Measurements from ENCODE around the gene SKOR2. TPM values are rescaled to one million over a fixed set of nuclear protein-coding genes. Genes with fewer than 3 reads are reported as not detected.

Gene SKOR2
- total RNA-seq, 1 experiment from 2014 or later, result not detected

GRCh38 chr18:47209171-47209570 lies 42.3 kb downstream of the SKOR2 start:
- ATAC-seq, result no peak

GRCh38 chr18:47206945-47207637 lies 44.4 kb downstream of the SKOR2 start:
- H3K4me3 ChIP-seq (ENCODE audit: low read depth in 2 of 2, low read length in 2 of 2), result no peak overlapping the region
- no peaks in the 10 kb centered on the region for H3K36me3 ChIP-seq (ENCODE audit: control insufficient read depth, insufficient read depth, low read length)
- in situ Hi-C loops (cut with HindIII; ENCODE audit: low pct_unique_long_range_greater_than_20kb, low sequenced_read_pairs), result no loop called here
- no peak overlapping the region for H3K27ac ChIP-seq (ENCODE audit: low read length)
- DNase-seq (ENCODE audit: low read depth, low spot score) (no peak), ATAC-seq (no peak)
- H3K4me1 ChIP-seq (ENCODE audit: control insufficient read depth, insufficient read depth, low read length), result no peaks in the 10 kb centered on the region
- TF ChIP-seq REST (IDR thresholded peaks at IDR 0.05; ENCODE audit: insufficient read depth in 1 of 2, low read depth in 2 of 2, low read length in 1 of 2) (no peak), POLR2AphosphoS5 (IDR thresholded peaks at IDR 0.05; ENCODE audit: low read depth, low read length) (no peak), SIN3A (IDR thresholded peaks at IDR 0.05; ENCODE audit: borderline replicate concordance, insufficient read depth, low read depth, low read length) (no peak)
- H3K9me3 ChIP-seq (ENCODE audit: control insufficient read depth, insufficient read depth, low read depth, low read length), result no peaks in the 10 kb centered on the region
- intact Hi-C loops (cut with micrococcal nuclease; ENCODE audit: unreplicated experiment), result no loop called here
- ChIA-PET CTCF (no interaction called here), POLR2A (no interaction called here)
- H3K27me3 ChIP-seq (ENCODE audit: control insufficient read depth, insufficient read depth, low read length), result peaks cover 7% of the 10 kb centered on the region
- no TSS peak for BruUV-seq (replicated peaks)

More at GRCh38 chr18:47209171-47209570, 42.3 kb downstream of the SKOR2 start:
- no peaks in the 10 kb centered on the region for H3K9me3 ChIP-seq (ENCODE audit: control insufficient read depth, insufficient read depth, low read depth, low read length)
- in situ Hi-C loops (cut with HindIII; ENCODE audit: low pct_unique_long_range_greater_than_20kb, low sequenced_read_pairs) (no loop called here), intact Hi-C loops (cut with micrococcal nuclease; ENCODE audit: unreplicated experiment) (no loop called here)
- ChIA-PET POLR2A (no interaction called here), CTCF (no interaction called here)
- no peak overlapping the region for H3K4me3 ChIP-seq (ENCODE audit: low read depth in 2 of 2, low read length in 2 of 2)
- no peak for DNase-seq (ENCODE audit: low read depth, low spot score)
- no peaks in the 10 kb centered on the region for H3K4me1 ChIP-seq (ENCODE audit: control insufficient read depth, insufficient read depth, low read length)
- no TSS peak for BruUV-seq (replicated peaks)
- H3K36me3 ChIP-seq (ENCODE audit: control insufficient read depth, insufficient read depth, low read length), result no peaks in the 10 kb centered on the region
- TF ChIP-seq CTCF (IDR thresholded peaks at IDR 0.05) (no peak), REST (IDR thresholded peaks at IDR 0.05; ENCODE audit: insufficient read depth in 1 of 2, low read depth in 2 of 2, low read length in 1 of 2) (no peak), POLR2AphosphoS5 (IDR thresholded peaks at IDR 0.05; ENCODE audit: low read depth, low read length) (no peak), TCF7L2 (IDR thresholded peaks at IDR 0.05; ENCODE audit: low read depth, low read length) (no peak), SIN3A (IDR thresholded peaks at IDR 0.05; ENCODE audit: borderline replicate concordance, insufficient read depth, low read depth, low read length) (no peak)
- H3K27ac ChIP-seq (ENCODE audit: low read length), result no peak overlapping the region
- H3K27me3 ChIP-seq (ENCODE audit: control insufficient read depth, insufficient read depth, low read length), result peaks cover 8% of the 10 kb centered on the region
